K562 (cell line): ENCODE results near the gene QPRT. TPM values are rescaled to one million over a fixed set of nuclear protein-coding genes. Genes with fewer than 3 reads are reported as not detected.

Experiments
- ATAC-seq: fragments of 200-7000 bp; cut with Tn5 transposase; 3 replicates; pipeline ENCODE4 v1.9.1; 2020; ENCODE audit warnings: moderate library complexity
- BruUV-seq: library from RNA; stranded (reverse); fragments of 400-500 nt; replicated peaks from 2 replicates; lab custom pipeline; 2021; lab: Mats Ljungman, UMichigan
- CTCF ChIA-PET: fragments of 300-600 bp; formaldehyde crosslinking; extraction: SDS; loops from one replicate; lab custom pipeline; 2021; ENCODE audit warnings: low intra/inter-chr PET ratio; lab: Yijun Ruan, JAX
- POLR2A ChIA-PET: fragments of 300-600, 350-650 bp; sonication (Branson Sonifier 250); formaldehyde crosslinking; extraction: SDS; loops from one replicate; lab custom pipeline; 2021; ENCODE audit warnings: antibody characterized with exemption, inconsistent platforms; lab: Yijun Ruan, JAX
- DNase-seq, 4 experiments: peaks; one replicate each; pipeline versions ENCODE4 v3.0.0 to v3.0.0-alpha.2; 2011 to 2018; ENCODE audit warnings: low spot score in 3 of 4, mixed read lengths in 3 of 4; ENCODE audit errors: extremely low read depth in 1 of 4
- FAIRE-seq: peaks from 2 replicates; lab custom pipeline; 2011; peaks lifted over from hg19 to GRCh38; lab: Jason Lieb, UNC
- H2AFZ ChIP-seq: 2 replicates; pipeline ENCODE4 v1.6.0; 2011; ENCODE audit warnings: low read depth, low read length, control low read depth, inconsistent platforms
- H3K27ac ChIP-seq: fragments of 200-600 bp; 3 replicates; pipeline ENCODE4 v1.8.0; 2011; ENCODE audit warnings: low read depth, mild to moderate bottlenecking, control low read depth, inconsistent platforms, low read length, moderate library complexity, mixed read lengths; ENCODE audit errors: extremely low read depth
- H3K27me3 ChIP-seq, 2 experiments: fragments of 300-600 bp in 1 of 2; 2 replicates in 1 of 2; 3 replicates in 1 of 2; pipeline versions ENCODE4 v1.6.0 to v1.8.0; 2011; ENCODE audit warnings: inconsistent platforms in 2 of 2, low read length in 2 of 2, mild to moderate bottlenecking in 1 of 2, mixed read lengths in 1 of 2, moderate library complexity in 1 of 2; ENCODE audit not compliant: control insufficient read depth in 2 of 2, insufficient read depth in 2 of 2
- H3K36me3 ChIP-seq: fragments of 300-600 bp; 3 replicates; pipeline ENCODE4 v1.8.0; 2011; ENCODE audit warnings: mild to moderate bottlenecking, low read length, inconsistent platforms; ENCODE audit not compliant: control insufficient read depth, insufficient read depth
- H3K4me1 ChIP-seq, 2 experiments: fragments of 200-600 bp in 1 of 2; replicated peaks in 1 of 2; 2 replicates in 1 of 2; 3 replicates in 1 of 2; pipeline versions ENCODE4 v1.5.1 to v1.8.0; 2011; ENCODE audit warnings: inconsistent platforms in 2 of 2, low read length in 2 of 2, mild to moderate bottlenecking in 1 of 2, mixed read lengths in 1 of 2, moderate library complexity in 1 of 2; ENCODE audit not compliant: control insufficient read depth in 2 of 2, insufficient read depth in 2 of 2
- H3K4me2 ChIP-seq: 2 replicates; pipeline ENCODE4 v1.6.1; 2011; ENCODE audit warnings: low read length, control low read depth, inconsistent platforms, mixed read lengths; ENCODE audit not compliant: insufficient read depth
- H3K4me3 ChIP-seq: fragments of 200-600 bp; sonication (generic), shearing (Covaris generic); 2 replicates; pipeline ENCODE4 v1.5.1; 2016; ENCODE audit warnings: control low read depth, inconsistent platforms
- H3K79me2 ChIP-seq: fragments of 200-600 bp; 3 replicates; pipeline ENCODE4 v1.8.0; 2011; ENCODE audit warnings: low read length, inconsistent platforms; ENCODE audit not compliant: control insufficient read depth, insufficient read depth
- H3K9ac ChIP-seq, 2 experiments: 2 replicates each; pipeline versions ENCODE4 v1.6.0 to v1.6.1; 2011; ENCODE audit warnings: low read depth in 2 of 2, low read length in 2 of 2, control low read depth in 1 of 2, inconsistent platforms in 1 of 2, mild to moderate bottlenecking in 1 of 2, mixed read lengths in 1 of 2; ENCODE audit not compliant: insufficient read depth in 1 of 2
- H3K9me1 ChIP-seq: one replicate; pipeline ENCODE4 v1.6.0; 2011; ENCODE audit warnings: inconsistent platforms, mild to moderate bottlenecking, low read length, moderate library complexity; ENCODE audit not compliant: control insufficient read depth, insufficient read depth
- H3K9me3 ChIP-seq: replicated peaks from 2 replicates; pipeline ENCODE4 v1.5.1; 2011; ENCODE audit warnings: low read depth, low read length, inconsistent platforms; ENCODE audit not compliant: control insufficient read depth, insufficient read depth
- H4K20me1 ChIP-seq: replicated peaks from 2 replicates; pipeline ENCODE4 v1.6.1; 2011; ENCODE audit warnings: low read length, inconsistent platforms, mixed read lengths; ENCODE audit not compliant: control insufficient read depth, insufficient read depth
- BHLHE40 ChIP-seq: IDR thresholded peaks from 2 replicates; pipeline ENCODE4 v1.6.1; 2011; ENCODE audit warnings: low read length, improper control_type of control experiment
- CBFA2T3 ChIP-seq: fragments of 450-650 bp; IDR thresholded peaks from 2 replicates; pipeline ENCODE4 v1.6.1; 2017
- CTBP1 ChIP-seq: fragments of 450-650 bp; IDR thresholded peaks from 2 replicates; pipeline ENCODE4 v1.6.1; 2016; ENCODE audit warnings: borderline replicate concordance
- DDX20 ChIP-seq: fragments of 450-650 bp; IDR thresholded peaks from 2 replicates; pipeline ENCODE4 v1.6.1; 2016; ENCODE audit warnings: missing genetic modification characterization, low read depth, mild to moderate bottlenecking, missing compliant biosample characterization, moderate library complexity
- E2F8 ChIP-seq: fragments of 450-650 bp; IDR thresholded peaks from 2 replicates; pipeline ENCODE4 v1.7.1; 2018; ENCODE audit warnings: mild to moderate bottlenecking, low read depth; ENCODE audit not compliant: partially characterized antibody
- EHMT2 ChIP-seq: fragments of 450-650 bp; IDR thresholded peaks from 2 replicates; pipeline ENCODE4 v1.6.1; 2018; ENCODE audit warnings: antibody characterized with exemption
- ESRRB ChIP-seq: fragments of 250-450 bp; sonication (Bioruptor Pico); IDR thresholded peaks from 2 replicates; pipeline ENCODE4 v1.5.0; 2020; ENCODE audit warnings: mild to moderate bottlenecking, moderate library complexity, borderline replicate concordance
- GATAD2B ChIP-seq: fragments of 450-650 bp; IDR thresholded peaks from 2 replicates; pipeline ENCODE4 v1.6.1; 2017; ENCODE audit warnings: mild to moderate bottlenecking, borderline replicate concordance
- KLF13 ChIP-seq: fragments of 450-650 bp; IDR thresholded peaks from 2 replicates; pipeline ENCODE4 v1.6.1; 2016; ENCODE audit warnings: missing genetic modification characterization, low read depth, mild to moderate bottlenecking, missing compliant biosample characterization, moderate library complexity, borderline replicate concordance
- LEF1 ChIP-seq: fragments of 450-650 bp; IDR thresholded peaks from 2 replicates; pipeline ENCODE4 v1.6.1; 2016; ENCODE audit warnings: mild to moderate bottlenecking
- NCOA2 ChIP-seq, 2 experiments: fragments of 450-650 bp; IDR thresholded peaks; 2 replicates each; pipeline ENCODE4 v1.6.1; 2018; ENCODE audit warnings: mild to moderate bottlenecking in 2 of 2, moderate library complexity in 1 of 2; ENCODE audit not compliant: partially characterized antibody in 2 of 2
- NKRF ChIP-seq: fragments of 450-650 bp; IDR thresholded peaks from 2 replicates; pipeline ENCODE4 v1.6.1; 2016; ENCODE audit warnings: borderline replicate concordance
- PTTG1 ChIP-seq: fragments of 450-650 bp; IDR thresholded peaks from 2 replicates; pipeline ENCODE4 v1.6.1; 2016; ENCODE audit warnings: low read depth, mild to moderate bottlenecking, missing genetic modification characterization, missing compliant biosample characterization
- SPI1 ChIP-seq: IDR thresholded peaks from 2 replicates; pipeline ENCODE4 v1.6.1; 2011; ENCODE audit warnings: low read depth, low read length, control low read depth, borderline replicate concordance
- ZNF124 ChIP-seq: sonication (generic); formaldehyde crosslinking; IDR thresholded peaks from 2 replicates; pipeline ENCODE4 v1.8.1; 2022; ENCODE audit warnings: missing genetic modification reagents
- ZNF133 ChIP-seq: fragments of 250-450 bp; sonication (Bioruptor Pico); IDR thresholded peaks from 2 replicates; pipeline ENCODE4 v1.4.0; 2020; ENCODE audit warnings: mild to moderate bottlenecking
- ZNF311 ChIP-seq: fragments of 250-450 bp; sonication (Bioruptor Pico); IDR thresholded peaks from 2 replicates; pipeline ENCODE4 v1.4.0; 2020; ENCODE audit warnings: mild to moderate bottlenecking, moderate library complexity
- WGBS: fragments of 100-300 bp; shearing (Covaris generic); methylation state at CpG from one replicate; pipeline ENCODE4 v1.1.6; 2016; ENCODE audit warnings: low coverage, mixed read lengths; ENCODE audit not compliant: insufficient coverage; ENCODE audit errors: missing lambda C conversion rate; 5-methylcytosine and 5-hydroxymethylcytosine counted together
- in situ Hi-C: fragments of 300-500 bp; cut with MboI; formaldehyde crosslinking; loops from 4 replicates; pipeline ENCODE4 v1.15.0; 2018; ENCODE audit warnings: inconsistent platforms, mixed read lengths
- intact Hi-C: fragments of 100-400 bp; cut with micrococcal nuclease; formaldehyde crosslinking; loops from 2 replicates; pipeline ENCODE4 v1.14.2; 2022
- polyA plus RNA-seq, 8 experiments: library from polyadenylated mRNA; depleted of rRNA in 4 of 8; stranded (reverse) in 5 of 8; unstranded in 3 of 8; fragments of >200 nt; fragmentation: Nextera tagmentation in 2 of 8; fragmentation: Illumina TruSeq in 1 of 8; extraction: Ambion mirVana in 2 of 8; extraction: Trizol in 1 of 8; gene quantifications; 2 replicates each; pipeline versions ENCODE4 v1.2.1 to v1.2.3, GENCODE V29; 2011 to 2014; ENCODE audit warnings: inconsistent platforms in 1 of 8, missing spikeins in 1 of 8
- total RNA-seq, 7 experiments: library from RNA; depleted of rRNA in 6 of 7; stranded (reverse); fragments of >200 nt in 6 of 7; fragmentation: Illumina TruSeq in 2 of 7; extraction: Trizol in 2 of 7; gene quantifications; 2 replicates each; pipeline versions ENCODE4 v1.2.1 to v1.2.3, GENCODE V29; 2011 to 2021; ENCODE audit warnings: low replicate concordance in 1 of 7

QPRT gene
- total and polyA plus RNA-seq, 9 of the 15 experiments (the other 6 are each of a cell fraction or from before 2014, with no cell fraction given): 7.7 to 112 (median 64.1) TPM

GRCh38 chr16:29649588-29650494 is 29.1 kb upstream of the QPRT start:
- peak overlapping the region; percentile 41; the same call in 2 of the 3 replicates for H3K27ac ChIP-seq
- ATAC-seq (no peak), DNase-seq (no peak), FAIRE-seq (no peak)
- in situ Hi-C loops (no loop called here), intact Hi-C loops (no loop called here)
- H2AFZ ChIP-seq: peak overlapping the region; percentile 78
- WGBS: 43% methylated on average over 9 of the region's 9 CpGs
- ChIA-PET CTCF (no interaction called here), POLR2A (interaction anchor here (1.9 kb wide), 1 partner anchor 17 kb away, joined by 6 read pairs; no protein-coding TSS in a partner anchor)
- H3K9me1 ChIP-seq: no peaks in the 10 kb centered on the region
- TF ChIP-seq CBFA2T3 (no peak), NCOA2 (IDR thresholded peaks at IDR 0.05; ENCODE audit: partially characterized antibody in 2 of 2) (no peak), BHLHE40 (no peak), NKRF (no peak), E2F8 (no peak), EHMT2 (no peak), ZNF133 (no peak), KLF13 (no peak), CTBP1 (no peak), ZNF124 (CRISPR knock-in tag) (no peak), PTTG1 (tag) (no peak), LEF1 (no peak), ZNF311 (CRISPR knock-in tag) (no peak), DDX20 (no peak), ESRRB (CRISPR knock-in tag) (no peak), SPI1 (no peak), GATAD2B (no peak)
- H3K4me3 ChIP-seq: no peak overlapping the region
- no peaks in the 10 kb centered on the region for H3K27me3 ChIP-seq
- peak overlapping the region in 1 of 2 experiments; percentile 86; a peak in 1 of 4 replicates for H3K9ac ChIP-seq
- H3K4me2 ChIP-seq: no peak overlapping the region
- no peaks in the 10 kb centered on the region for H4K20me1 ChIP-seq
- H3K9me3 ChIP-seq: no peaks in the 10 kb centered on the region
- H3K79me2 ChIP-seq: no peaks in the 10 kb centered on the region
- H3K4me1 ChIP-seq: peaks cover 36 to 37% of the 10 kb centered on the region in 2 experiments
- no TSS peak for BruUV-seq
- no peaks in the 10 kb centered on the region for H3K36me3 ChIP-seq
